Fibroblast of peridontal ligament (primary cell): Measurements from ENCODE around the gene SRRM1.
"Not testable (repeated sequence)": the region's sequence is repeated elsewhere in the genome, so short reads cannot be mapped to it uniquely, and the experiment has no call there.

Experiments
- DNase-seq: peaks from one replicate; pipeline ENCODE4 v3.0.0-alpha.2; 2010; ENCODE audit errors: extremely low read depth

SRRM1 gene

GRCh38 chr1:24644100-24644384 is 940 bp downstream of the SRRM1 start:
- DNase-seq, result no peak

- DNase-seq, result no peak
These were observed 5.8 kb downstream of the SRRM1 start for GRCh38 chr1:24648919-24649318.

- DNase-seq, result no peak
These were observed 9.3 kb downstream of the SRRM1 start for GRCh38 chr1:24652382-24652781.

- DNase-seq, result no peak
These were observed 10.9 kb downstream of the SRRM1 start for GRCh38 chr1:24654010-24654409.

GRCh38 chr1:24656046-24656445 is 12.9 kb downstream of the SRRM1 start:
- DNase-seq, result no peak

- DNase-seq, result no peak
These were observed 14.7 kb downstream of the SRRM1 start for GRCh38 chr1:24657781-24658180.

- no peak for DNase-seq
These were observed 16.2 kb downstream of the SRRM1 start for GRCh38 chr1:24659166-24659904.

- DNase-seq, result no peak
These were observed 17.0 kb downstream of the SRRM1 start for GRCh38 chr1:24659993-24660665.

GRCh38 chr1:24664507-24665033 is 21.5 kb downstream of the SRRM1 start:
- no peak for DNase-seq

- DNase-seq, result no peak
These were observed 23.7 kb downstream of the SRRM1 start for GRCh38 chr1:24666794-24667193.

GRCh38 chr1:24671372-24671771 is 28.3 kb downstream of the SRRM1 start:
- not testable (repeated sequence) for DNase-seq

- DNase-seq, result peak; percentile 70
These were observed 29.6 kb downstream of the SRRM1 start for GRCh38 chr1:24672686-24673085.

GRCh38 chr1:24673341-24673740 is 30.2 kb downstream of the SRRM1 start:
- no peak for DNase-seq

GRCh38 chr1:24678421-24678820 is 35.3 kb downstream of the SRRM1 start:
- DNase-seq, result not testable (repeated sequence)

GRCh38 chr1:24679725-24680124 is 36.6 kb downstream of the SRRM1 start:
- no peak for DNase-seq

GRCh38 chr1:24683713-24684162 is 40.6 kb downstream of the SRRM1 start:
- DNase-seq, result peak; percentile 88

GRCh38 chr1:24688033-24688432 is 44.9 kb downstream of the SRRM1 start:
- DNase-seq, result no peak

- DNase-seq, result peak; percentile 66
These were observed 45.6 kb downstream of the SRRM1 start for GRCh38 chr1:24688621-24689195.

- DNase-seq, result no peak
These were observed 47.9 kb downstream of the SRRM1 start for GRCh38 chr1:24691051-24691450.

GRCh38 chr1:24692351-24692980 is 49.4 kb downstream of the SRRM1 start:
- no peak for DNase-seq

- no peak for DNase-seq
These were observed 50.8 kb downstream of the SRRM1 start for GRCh38 chr1:24693827-24694379.

GRCh38 chr1:24694380-24694843 is 51.3 kb downstream of the SRRM1 start:
- peak; percentile 82 for DNase-seq
